Measurements from ENCODE around the gene TRAP1. TPM values are rescaled to one million over a fixed set of nuclear protein-coding genes. Genes with fewer than 3 reads are reported as not detected.
A peak's percentile ranks its signal among the peaks of the same experiment; 100 is the strongest.
"Not testable (repeated sequence)": the region's sequence is repeated elsewhere in the genome, so short reads cannot be mapped to it uniquely, and the experiment has no call there.

The TRAP1 gene
- total RNA-seq, 2 experiments from 2014 or later = 99.5 to 101 TPM

DNA sequence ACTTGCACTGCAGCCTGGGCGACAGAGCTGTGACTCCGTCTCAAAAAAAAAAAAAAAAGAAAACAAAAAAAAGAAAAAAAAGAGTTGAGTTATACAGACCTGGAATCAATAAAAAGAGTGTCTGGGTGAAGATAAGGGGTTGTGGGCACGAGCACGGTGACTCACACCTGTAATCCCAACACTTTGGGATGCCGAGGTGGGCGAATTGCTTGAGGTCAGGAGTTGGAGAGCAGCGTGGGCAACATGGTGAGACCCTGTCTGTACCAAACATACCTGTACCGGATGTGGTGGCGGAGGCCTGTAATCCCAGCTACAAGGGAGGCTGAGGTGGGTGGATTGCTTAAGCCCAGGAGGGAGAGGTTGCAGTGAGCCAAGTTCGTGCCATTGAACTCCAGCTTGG is 1.3 kb upstream of the TRAP1 start:
- peaks cover 30% of the 10 kb centered on the region for H3K4me1 Mint-ChIP-seq
- H3K9me3 Mint-ChIP-seq = no peaks in the 10 kb centered on the region
- POLR2A ChIA-PET = no interaction called here
- H3K4me3 Mint-ChIP-seq = peak overlapping the region; percentile 92
- H3K27me3 Mint-ChIP-seq = no peaks in the 10 kb centered on the region
- CTCF ChIA-PET = interaction anchor here (0.7 kb wide), 1 partner anchor 12 kb away, joined by 3 read pairs; no protein-coding TSS in a partner anchor
- peaks cover 7% of the 10 kb centered on the region for H3K36me3 Mint-ChIP-seq (ENCODE audit: low read depth)
- no peak for DNase-seq
- H3K27ac Mint-ChIP-seq = peak overlapping the region; percentile 36

DNA sequence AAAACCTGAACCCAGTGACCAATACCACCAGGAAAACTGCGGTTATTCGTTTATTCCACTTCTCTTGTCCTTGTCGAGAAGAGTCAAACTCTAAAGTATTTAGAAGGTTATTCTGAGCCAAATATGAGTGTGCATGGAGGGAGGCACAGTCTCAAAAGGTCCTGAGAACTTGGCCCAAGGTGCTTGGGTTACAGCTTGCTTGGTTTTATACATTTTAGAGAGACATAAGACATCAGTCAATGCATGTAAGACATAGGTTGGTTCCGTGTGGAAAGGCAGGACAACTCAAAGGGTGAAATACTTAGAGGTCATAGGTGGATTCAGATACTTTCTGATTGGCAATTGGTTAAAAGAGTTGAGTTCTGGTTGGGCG is 681 bp upstream of the TRAP1 start:
- peaks cover 34% of the 10 kb centered on the region for H3K4me1 Mint-ChIP-seq

DNA sequence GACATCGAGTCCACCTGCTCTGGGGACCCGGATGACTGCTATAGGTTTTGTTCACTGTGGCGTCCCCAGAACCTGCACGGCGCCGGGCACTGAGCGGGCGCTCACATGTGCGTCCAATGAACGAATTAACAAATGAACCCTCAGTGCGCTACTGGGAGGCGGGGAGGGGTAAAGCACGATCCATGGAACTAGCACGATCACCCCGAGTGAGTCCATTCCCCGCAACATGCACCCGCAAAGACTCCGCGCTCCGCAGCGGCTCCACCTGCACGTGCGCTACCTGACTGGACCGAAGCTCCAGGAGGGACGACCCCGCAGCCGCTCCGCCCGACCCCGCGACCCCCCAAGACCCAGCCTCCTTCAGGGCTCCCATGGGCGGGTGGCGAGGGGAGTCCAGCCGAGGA is 491 bp downstream of the TRAP1 start:
- peak; percentile 50 for DNase-seq
- peaks cover 41% of the 10 kb centered on the region for H3K4me1 Mint-ChIP-seq
- H3K4me3 Mint-ChIP-seq = peak overlapping the region; percentile 92
- no peaks in the 10 kb centered on the region for H3K9me3 Mint-ChIP-seq
- POLR2A ChIA-PET = no interaction called here
- peak overlapping the region; percentile 95 for H3K27ac Mint-ChIP-seq
- CTCF ChIA-PET = interaction anchor here (0.8 to 1.0 kb wide), 2 partner anchors 26 to 32 kb away, joined by 3 read pairs; no protein-coding TSS in a partner anchor
- H3K36me3 Mint-ChIP-seq (ENCODE audit: low read depth) = peaks cover 17% of the 10 kb centered on the region
- H3K27me3 Mint-ChIP-seq = no peaks in the 10 kb centered on the region

More for the DNA sequence above, 681 bp upstream of the TRAP1 start:
- H3K4me3 Mint-ChIP-seq = peak overlapping the region; percentile 92
- peaks cover 12% of the 10 kb centered on the region for H3K36me3 Mint-ChIP-seq (ENCODE audit: low read depth)
- no peaks in the 10 kb centered on the region for H3K27me3 Mint-ChIP-seq
- H3K27ac Mint-ChIP-seq = peak overlapping the region; percentile 92
- ChIA-PET CTCF (interaction anchor here (0.7 kb wide), 1 partner anchor 12 kb away, joined by 3 read pairs; no protein-coding TSS in a partner anchor), POLR2A (interaction anchor here (0.6 kb wide), 2 partner anchors 86 to 634 kb away, joined by 3 to 4 read pairs; no protein-coding TSS in a partner anchor)
- no peak for DNase-seq
- no peaks in the 10 kb centered on the region for H3K9me3 Mint-ChIP-seq

DNA sequence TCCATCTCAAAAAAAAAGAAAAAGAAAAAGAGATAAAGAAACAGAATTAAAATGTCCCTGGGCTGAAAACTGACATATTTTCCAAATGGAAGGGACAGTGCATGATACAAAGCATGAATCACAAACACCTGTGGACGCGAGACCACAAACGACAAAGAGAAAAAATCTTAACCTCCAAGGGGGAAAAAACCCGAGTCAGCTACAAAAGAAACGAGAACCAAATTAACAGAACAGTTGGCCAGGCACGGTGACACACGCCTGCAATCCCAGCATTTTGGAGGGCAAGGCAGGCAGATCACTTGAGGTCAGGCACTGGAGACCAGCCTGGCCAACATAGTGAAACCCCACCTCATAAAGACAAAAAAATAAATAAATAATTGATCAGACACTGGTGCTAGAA is 1.9 kb downstream of the TRAP1 start:
- H3K9me3 Mint-ChIP-seq = no peaks in the 10 kb centered on the region
- peak overlapping the region; percentile 25 for H3K27ac Mint-ChIP-seq
- CTCF ChIA-PET = no interaction called here
- H3K27me3 Mint-ChIP-seq = no peaks in the 10 kb centered on the region
- POLR2A ChIA-PET = no interaction called here
- H3K4me1 Mint-ChIP-seq = peaks cover 44% of the 10 kb centered on the region
- H3K36me3 Mint-ChIP-seq (ENCODE audit: low read depth) = peaks cover 20% of the 10 kb centered on the region
- no peak for DNase-seq
- no peak overlapping the region for H3K4me3 Mint-ChIP-seq

DNA sequence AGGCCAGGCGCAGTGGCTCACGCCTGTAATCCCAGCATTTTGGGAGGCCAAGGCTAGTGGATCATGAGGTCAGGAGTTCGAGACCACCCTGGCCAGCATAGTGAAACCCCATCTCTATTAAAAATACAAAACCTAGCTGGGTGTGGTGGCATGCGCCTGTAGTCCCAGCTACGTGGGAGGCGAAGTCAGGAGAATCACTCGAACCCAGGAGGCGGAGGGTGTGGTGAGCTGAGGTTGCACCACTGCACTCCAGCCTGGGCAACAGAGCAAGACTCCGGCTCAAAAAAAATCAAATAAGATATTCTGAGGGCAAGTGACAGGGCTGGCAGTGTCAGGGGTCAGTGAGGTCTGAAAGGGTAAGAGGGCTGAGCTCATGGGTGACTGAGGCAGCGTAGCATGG is 2.9 kb downstream of the TRAP1 start:
- CTCF ChIA-PET = interaction anchor here (1.4 to 1.7 kb wide), 2 partner anchors 10 to 13 kb away, joined by 3 read pairs; no protein-coding TSS in a partner anchor
- H3K27ac Mint-ChIP-seq, H3K9me3 Mint-ChIP-seq, POLR2A ChIA-PET, H3K27me3 Mint-ChIP-seq, DNase-seq, H3K4me3 Mint-ChIP-seq: not testable (repeated sequence)
- Mint-ChIP-seq H3K4me1 (peaks cover 48% of the 10 kb centered on the region), H3K36me3 (ENCODE audit: low read depth) (peaks cover 22% of the 10 kb centered on the region)

DNA sequence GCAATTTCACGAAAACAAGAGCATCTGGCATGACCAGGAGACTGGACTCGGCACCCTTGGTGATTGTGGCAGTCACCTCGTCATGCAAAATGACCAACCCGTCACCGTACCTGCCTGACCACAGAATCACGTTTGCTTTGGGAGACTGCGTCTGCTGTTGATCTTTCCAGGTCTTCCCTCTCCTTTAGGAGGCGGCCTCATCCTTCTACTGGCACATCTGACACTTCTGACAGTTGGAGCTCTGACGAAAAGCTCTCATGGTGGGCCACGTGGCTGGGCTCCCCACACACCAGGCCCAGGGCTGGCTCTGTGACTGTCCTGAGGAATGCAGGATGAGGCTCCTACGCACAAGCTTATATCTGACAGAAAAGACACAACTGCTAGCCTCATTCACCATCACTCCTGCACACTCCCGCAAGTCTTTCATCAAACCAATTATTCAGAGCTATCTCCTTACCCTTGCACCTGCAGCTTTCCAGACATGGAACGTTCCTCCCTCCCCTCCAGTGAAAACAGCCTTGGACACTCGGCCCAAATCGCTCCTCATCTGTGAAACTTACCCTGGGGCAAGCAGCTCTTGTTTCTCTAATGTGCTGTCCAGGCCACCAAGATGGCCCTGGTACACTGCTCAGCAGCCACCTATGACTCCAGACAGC is 3.6 kb downstream of the TRAP1 start:
- ChIA-PET CTCF (interaction anchor here (1.1 to 1.7 kb wide), 4 partner anchors 10 to 23 kb away, joined by 3 to 5 read pairs (median 3); no protein-coding TSS in a partner anchor), POLR2A (no interaction called here)
- Mint-ChIP-seq H3K4me3 (no peak overlapping the region), H3K27me3 (no peaks in the 10 kb centered on the region), H3K27ac (no peak overlapping the region), H3K4me1 (peaks cover 48% of the 10 kb centered on the region), H3K36me3 (ENCODE audit: low read depth) (peaks cover 22% of the 10 kb centered on the region), H3K9me3 (no peaks in the 10 kb centered on the region)
- DNase-seq = no peak

DNA sequence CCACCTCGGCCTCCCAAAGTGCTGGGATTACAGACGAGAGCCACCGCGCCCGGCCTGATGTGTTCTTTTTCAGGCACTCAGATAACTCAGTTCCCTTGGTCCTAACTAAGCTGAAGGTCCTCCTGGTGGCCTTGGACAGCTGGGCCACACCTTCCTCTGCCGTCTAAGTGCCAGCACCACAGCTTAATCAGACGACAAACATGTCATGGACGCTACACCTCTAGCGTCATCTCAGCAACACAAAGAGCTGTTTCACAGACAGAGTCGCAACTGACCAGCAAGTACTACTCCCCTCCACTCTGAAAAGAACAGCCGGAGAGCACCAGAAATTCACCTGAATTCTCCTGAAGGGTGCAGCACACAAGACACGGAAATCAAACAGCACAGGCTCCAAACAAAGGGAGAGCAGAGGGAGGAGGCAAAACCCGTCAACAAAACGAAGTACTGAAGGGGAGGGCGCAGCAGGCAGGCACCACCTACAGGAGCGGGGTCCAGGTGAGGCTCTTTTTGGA is 4.4 kb downstream of the TRAP1 start:
- ChIA-PET POLR2A (no interaction called here), CTCF (interaction anchor here (1.1 to 1.7 kb wide), 3 partner anchors 9 to 23 kb away, joined by 3 to 5 read pairs (median 3); no protein-coding TSS in a partner anchor)
- peaks cover 22% of the 10 kb centered on the region for H3K36me3 Mint-ChIP-seq (ENCODE audit: low read depth)
- no peaks in the 10 kb centered on the region for H3K27me3 Mint-ChIP-seq
- H3K4me1 Mint-ChIP-seq = peaks cover 44% of the 10 kb centered on the region
- no peak overlapping the region for H3K4me3 Mint-ChIP-seq
- DNase-seq = no peak
- H3K9me3 Mint-ChIP-seq = no peaks in the 10 kb centered on the region
- no peak overlapping the region for H3K27ac Mint-ChIP-seq

DNA sequence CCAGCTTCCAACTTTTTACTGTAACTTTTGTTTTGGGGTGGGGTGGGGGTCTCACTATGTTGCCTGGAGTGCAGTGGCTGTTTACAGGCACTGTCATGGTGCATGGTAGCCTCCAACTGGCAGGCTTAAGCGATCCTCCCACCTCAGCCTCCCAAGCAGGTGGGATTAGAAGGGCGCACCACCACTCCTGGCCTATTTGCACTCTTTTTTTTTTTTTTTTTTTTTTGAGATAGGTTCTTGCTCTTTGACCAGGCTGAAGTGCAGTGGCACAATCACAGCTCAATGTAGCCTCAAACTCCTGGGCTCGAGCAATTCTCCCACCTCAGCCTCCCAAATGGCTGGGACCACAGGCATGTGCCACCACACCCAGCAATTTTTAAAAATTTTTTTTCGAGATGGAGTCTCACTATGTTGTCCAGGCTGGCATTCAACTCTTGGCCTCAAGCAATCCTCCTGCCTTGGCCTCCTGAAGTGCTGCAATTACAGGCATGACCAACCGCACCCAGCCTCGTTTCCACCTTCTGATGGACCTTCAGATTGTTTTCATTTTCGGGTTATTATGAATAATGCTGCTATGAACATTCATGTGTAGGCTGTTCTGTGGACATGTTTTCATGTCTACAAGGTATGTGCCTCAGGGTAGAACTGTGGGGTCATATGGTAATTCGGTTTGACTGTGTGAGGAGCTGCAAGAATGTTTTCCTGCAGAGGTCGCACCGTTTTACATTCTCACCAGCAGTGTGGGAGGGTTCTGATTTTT is 10.9 kb downstream of the TRAP1 start:
- ChIA-PET POLR2A (no interaction called here), CTCF (interaction anchor here (0.6 kb wide), 1 partner anchor 44 kb away, joined by 3 read pairs; no protein-coding TSS in a partner anchor)
- Mint-ChIP-seq H3K4me3 (no peak overlapping the region), H3K4me1 (peaks cover 12% of the 10 kb centered on the region), H3K27ac (no peak overlapping the region), H3K9me3 (no peaks in the 10 kb centered on the region), H3K36me3 (ENCODE audit: low read depth) (peaks cover 8% of the 10 kb centered on the region), H3K27me3 (no peaks in the 10 kb centered on the region)
- no peak for DNase-seq

DNA sequence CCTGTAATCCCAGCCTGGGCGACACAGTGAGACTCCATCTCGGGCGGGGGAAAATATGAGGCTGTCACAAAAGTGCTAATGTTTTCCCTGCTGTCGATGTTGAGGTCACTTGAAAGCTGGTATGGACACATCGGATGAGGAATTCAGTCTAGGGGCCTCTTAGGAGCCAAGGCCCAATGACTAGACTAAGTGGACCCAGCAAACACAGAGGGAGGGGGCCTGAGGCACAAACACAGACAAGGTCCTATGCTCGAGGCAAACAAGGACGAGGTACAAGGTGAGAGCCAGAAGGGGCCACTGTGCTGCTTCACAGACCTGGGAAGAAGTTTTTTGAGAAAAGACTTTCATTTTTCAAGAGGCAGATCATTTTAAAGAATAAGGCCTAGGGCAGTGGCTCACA is 15.2 kb downstream of the TRAP1 start:
- H3K9me3 Mint-ChIP-seq = no peaks in the 10 kb centered on the region
- CTCF ChIA-PET = interaction anchor here (0.6 to 1.6 kb wide), 4 partner anchors 11 to 67 kb away, joined by 3 to 5 read pairs (median 4); no protein-coding TSS in a partner anchor
- no peaks in the 10 kb centered on the region for H3K27me3 Mint-ChIP-seq
- H3K27ac Mint-ChIP-seq = no peak overlapping the region
- no peak overlapping the region for H3K4me3 Mint-ChIP-seq
- DNase-seq = no peak
- peaks cover 5% of the 10 kb centered on the region for H3K36me3 Mint-ChIP-seq (ENCODE audit: low read depth)
- H3K4me1 Mint-ChIP-seq = peaks cover 22% of the 10 kb centered on the region
- POLR2A ChIA-PET = no interaction called here

DNA sequence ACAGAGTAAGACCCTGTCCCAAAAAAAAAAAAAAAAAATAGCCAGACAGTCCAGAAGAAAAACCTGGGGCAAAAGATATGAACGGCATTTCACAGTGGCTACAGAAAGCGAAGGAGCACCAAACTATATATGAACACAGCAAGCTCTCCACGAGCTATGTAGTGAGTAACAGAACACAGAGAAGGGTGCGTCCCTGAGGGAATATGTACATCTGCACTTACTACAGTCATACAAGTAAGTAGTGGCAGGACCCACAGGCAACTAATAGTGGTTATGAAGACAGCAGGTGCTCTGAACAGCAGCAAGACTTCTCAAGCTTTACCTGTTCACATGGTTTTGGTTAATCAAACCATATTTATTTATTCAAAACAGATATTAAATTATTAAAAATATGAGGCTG is 15.8 kb downstream of the TRAP1 start:
- Mint-ChIP-seq H3K36me3 (ENCODE audit: low read depth) (peaks cover 2% of the 10 kb centered on the region), H3K27ac (no peak overlapping the region), H3K4me1 (peaks cover 19% of the 10 kb centered on the region), H3K27me3 (no peaks in the 10 kb centered on the region), H3K9me3 (no peaks in the 10 kb centered on the region), H3K4me3 (no peak overlapping the region)
- DNase-seq = no peak
- ChIA-PET CTCF (interaction anchor here (0.6 to 1.6 kb wide), 5 partner anchors 12 to 392 kb away, joined by 3 to 5 read pairs (median 3); no protein-coding TSS in a partner anchor), POLR2A (no interaction called here)

DNA sequence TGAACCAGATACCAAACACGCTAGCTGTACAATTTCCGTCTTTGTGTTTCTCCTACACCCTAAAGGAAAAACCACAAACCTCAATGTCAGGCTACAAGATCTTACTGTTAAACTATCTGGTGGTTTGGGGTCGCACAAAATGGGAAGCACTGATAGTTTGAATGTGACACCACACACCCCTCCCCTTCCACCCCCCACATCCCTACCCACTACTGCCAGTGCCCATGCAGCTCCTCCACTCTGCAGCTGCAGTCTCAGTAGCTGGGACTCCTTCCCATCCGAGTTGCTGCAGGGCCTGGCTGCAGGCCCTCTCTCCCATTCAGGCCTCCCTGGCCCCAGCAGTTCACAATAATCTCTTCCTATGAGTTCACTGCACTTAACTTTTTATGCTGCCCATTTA is 18.4 kb downstream of the TRAP1 start:
- Mint-ChIP-seq H3K9me3 (no peaks in the 10 kb centered on the region), H3K36me3 (ENCODE audit: low read depth) (peaks cover 2% of the 10 kb centered on the region), H3K27ac (peak overlapping the region; percentile 31), H3K4me3 (no peak overlapping the region), H3K4me1 (peaks cover 15% of the 10 kb centered on the region), H3K27me3 (no peaks in the 10 kb centered on the region)
- ChIA-PET CTCF (no interaction called here), POLR2A (no interaction called here)
- peak; percentile 20 for DNase-seq

DNA sequence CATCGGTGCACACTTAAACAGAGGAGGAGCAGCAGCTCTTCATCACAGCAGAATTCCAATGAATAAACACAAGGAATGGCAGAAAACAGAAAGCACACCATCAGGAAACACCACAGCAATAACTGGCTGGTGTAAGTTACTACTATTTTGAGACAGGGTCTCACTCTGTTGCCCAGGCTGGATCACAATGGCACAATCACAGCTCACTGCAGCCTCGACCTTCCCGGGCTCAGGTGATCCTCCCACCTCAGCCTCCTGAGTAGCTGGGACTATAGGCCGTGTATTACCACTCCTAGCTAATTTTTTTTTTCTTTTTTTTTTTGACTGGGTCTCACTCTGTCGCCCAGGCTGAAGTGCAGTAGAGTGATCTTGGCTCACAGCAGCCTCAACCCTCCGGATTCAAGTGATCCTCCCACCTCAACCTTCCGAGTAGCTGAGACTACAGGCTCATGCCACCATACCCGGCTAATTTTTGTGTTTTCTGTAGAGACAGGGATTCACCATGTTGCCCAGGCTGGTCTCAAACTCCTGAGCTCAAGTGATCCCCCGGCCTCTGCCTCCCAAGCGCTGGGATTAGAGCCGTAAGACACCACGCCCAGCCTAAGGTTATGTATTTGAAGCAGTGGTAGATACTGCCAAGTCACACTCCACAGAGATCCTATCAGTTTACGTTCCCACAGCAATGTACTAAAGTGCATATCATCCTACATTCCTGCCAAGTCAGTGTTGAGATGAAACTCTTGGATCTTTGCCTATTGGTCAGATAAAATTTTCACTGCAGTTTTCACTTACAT is 20.7 kb downstream of the TRAP1 start:
- ChIA-PET POLR2A (no interaction called here), CTCF (interaction anchor here (1.0 kb wide), 1 partner anchor 85 kb away, joined by 4 read pairs; the partner anchor contains the start of gene SLX4)
- Mint-ChIP-seq H3K27me3 (no peaks in the 10 kb centered on the region), H3K4me3 (no peak overlapping the region), H3K9me3 (no peaks in the 10 kb centered on the region), H3K36me3 (ENCODE audit: low read depth) (no peaks in the 10 kb centered on the region), H3K27ac (no peak overlapping the region), H3K4me1 (peaks cover 15% of the 10 kb centered on the region)
- DNase-seq = no peak
